Activated CD4-positive, CD25-positive, alpha-beta regulatory T cell (primary cell): ENCODE results near the gene DOK3.
A peak's percentile ranks its signal among the peaks of the same experiment; 100 is the strongest.

ENCODE experiments used
- DNase-seq, 4 experiments: peaks; one replicate each; lab custom pipeline; 2025; lab: John Stamatoyannopoulos, UW

DOK3 gene

GRCh38 chr5:177465044-177465443 lies 44.6 kb downstream of the DOK3 start:
- no peak for DNase-seq

- no peak for DNase-seq
Observed at GRCh38 chr5:177462021-177462670, 47.5 kb downstream of the DOK3 start.

- no peak for DNase-seq
Observed at GRCh38 chr5:177459819-177460628, 49.6 kb downstream of the DOK3 start.

GRCh38 chr5:177459357-177459756 lies 50.3 kb downstream of the DOK3 start:
- no peak for DNase-seq

GRCh38 chr5:177458912-177459350 lies 50.7 kb downstream of the DOK3 start:
- no peak for DNase-seq

- no peak for DNase-seq
Observed at GRCh38 chr5:177457852-177458681, 51.6 kb downstream of the DOK3 start.

GRCh38 chr5:177456976-177457851 lies 52.4 kb downstream of the DOK3 start:
- DNase-seq = no peak

GRCh38 chr5:177456591-177456964 lies 53.0 kb downstream of the DOK3 start:
- no peak for DNase-seq

- DNase-seq = peak; percentile 84 to 98 (median 96)
Observed at GRCh38 chr5:177455661-177456590, 53.7 kb downstream of the DOK3 start.

- DNase-seq = peak; percentile 88 to 92 (median 90)
Observed at GRCh38 chr5:177455036-177455660, 54.5 kb downstream of the DOK3 start.

GRCh38 chr5:177454397-177455035 lies 55.1 kb downstream of the DOK3 start:
- DNase-seq = peak; percentile 87 to 94 (median 88)

GRCh38 chr5:177453852-177454396 lies 55.7 kb downstream of the DOK3 start:
- no peak for DNase-seq

GRCh38 chr5:177452688-177453638 lies 56.7 kb downstream of the DOK3 start:
- no peak for DNase-seq
